Mucosa of gallbladder (tissue), 1 donor: Measurements from ENCODE around the gene YTHDF1. TPM values are rescaled to one million over a fixed set of nuclear protein-coding genes. Genes with fewer than 3 reads are reported as not detected.
"Not testable (repeated sequence)": the region's sequence is repeated elsewhere in the genome, so short reads cannot be mapped to it uniquely, and the experiment has no call there.

Experiments used
- DNase-seq: peaks from one replicate; pipeline ENCODE4 v3.0.0-alpha.2; 2020; ENCODE audit warnings: low spot score
- total RNA-seq: library from RNA; stranded (reverse); gene quantifications from one replicate; pipeline ENCODE4 v1.2.1, GENCODE V29; 2021
- donor health status: DM: no; HTN: no; CAD: no.

Gene YTHDF1
- total RNA-seq, 1 donor from 2014 or later, result 40.8 TPM

- DNase-seq, result no peak
Observed at GRCh38 chr20:63227260-63227659, 11.3 kb upstream of the YTHDF1 start.

- no peak for DNase-seq
Observed at GRCh38 chr20:63226042-63226943, 10.4 kb upstream of the YTHDF1 start.

- no peak for DNase-seq
Observed at GRCh38 chr20:63225082-63225454, 9.1 kb upstream of the YTHDF1 start.

GRCh38 chr20:63224412-63225081, 8.6 kb upstream of the YTHDF1 start:
- no peak for DNase-seq

- DNase-seq, result no peak
Observed at GRCh38 chr20:63223826-63224207, 7.9 kb upstream of the YTHDF1 start.

GRCh38 chr20:63223121-63223825, 7.3 kb upstream of the YTHDF1 start:
- no peak for DNase-seq

GRCh38 chr20:63222541-63222940, 6.6 kb upstream of the YTHDF1 start:
- no peak for DNase-seq

GRCh38 chr20:63221400-63222053, 5.6 kb upstream of the YTHDF1 start:
- DNase-seq, result not testable (repeated sequence)

GRCh38 chr20:63220696-63221399, 4.9 kb upstream of the YTHDF1 start:
- no peak for DNase-seq

GRCh38 chr20:63219866-63220521, 4.1 kb upstream of the YTHDF1 start:
- DNase-seq, result no peak

GRCh38 chr20:63219447-63219821, 3.5 kb upstream of the YTHDF1 start:
- no peak for DNase-seq

GRCh38 chr20:63218701-63219446, 2.9 kb upstream of the YTHDF1 start:
- no peak for DNase-seq

GRCh38 chr20:63217706-63218105, 1.8 kb upstream of the YTHDF1 start:
- DNase-seq, result no peak

GRCh38 chr20:63216849-63217471, 1.0 kb upstream of the YTHDF1 start:
- no peak for DNase-seq

GRCh38 chr20:63215101-63216040, 560 bp downstream of the YTHDF1 start:
- DNase-seq, result no peak

- DNase-seq, result no peak
Observed at GRCh38 chr20:63214514-63214913, 1.4 kb downstream of the YTHDF1 start.

GRCh38 chr20:63212792-63213191, 3.1 kb downstream of the YTHDF1 start:
- no peak for DNase-seq

GRCh38 chr20:63212393-63212730, 3.6 kb downstream of the YTHDF1 start:
- DNase-seq, result no peak
